HepG2 (cell line): ENCODE data around the gene MECR. TPM values are rescaled to one million over a fixed set of nuclear protein-coding genes. Genes with fewer than 3 reads are reported as not detected.

ENCODE experiments used
- CEBPG ChIP-seq: IDR thresholded peaks from 2 replicates; pipeline ENCODE4 v1.6.1; 2016
- CREB1 ChIP-seq, 2 experiments: fragments of 450-650 bp in 1 of 2; IDR thresholded peaks; 2 replicates each; pipeline ENCODE4 v1.6.1; 2016 to 2017; ENCODE audit warnings: control low read depth in 1 of 2, mild to moderate bottlenecking in 1 of 2, missing compliant biosample characterization in 1 of 2, missing genetic modification characterization in 1 of 2
- DNMT1 ChIP-seq: sonication (generic); formaldehyde crosslinking; IDR thresholded peaks from 2 replicates; pipeline ENCODE4 v1.5.1; 2020; ENCODE audit warnings: mild to moderate bottlenecking, missing genetic modification reagents
- ERF ChIP-seq: IDR thresholded peaks from 2 replicates; pipeline ENCODE4 v1.6.1; 2018; ENCODE audit warnings: missing biosample characterization, missing genetic modification reagents
- FOSL2 ChIP-seq: sonication (generic); formaldehyde crosslinking; IDR thresholded peaks from 2 replicates; pipeline ENCODE4 v1.4.0; 2020; ENCODE audit warnings: missing genetic modification reagents
- FOXK2 ChIP-seq: fragments of 450-650 bp; IDR thresholded peaks from 2 replicates; pipeline ENCODE4 v1.6.1; 2016
- HCFC1 ChIP-seq: fragments of 150-350 bp; IDR thresholded peaks from 2 replicates; pipeline ENCODE4 v1.6.1; 2014; ENCODE audit warnings: low read depth, low read length
- HMG20A ChIP-seq: IDR thresholded peaks from 2 replicates; pipeline ENCODE4 v1.6.1; 2016; ENCODE audit warnings: borderline replicate concordance
- HNF4A ChIP-seq: sonication (generic); formaldehyde crosslinking; IDR thresholded peaks from 2 replicates; pipeline ENCODE4 v1.4.0; 2020; ENCODE audit warnings: missing genetic modification reagents
- JARID2 ChIP-seq: sonication (generic); formaldehyde crosslinking; IDR thresholded peaks from 2 replicates; pipeline ENCODE4 v1.8.1; 2023; ENCODE audit warnings: missing genetic modification reagents, inconsistent platforms; ENCODE audit not compliant: insufficient replicate concordance
- KAT2B ChIP-seq: fragments of 150-350 bp; IDR thresholded peaks from 2 replicates; pipeline ENCODE4 v1.6.1; 2014; ENCODE audit warnings: low read depth, low read length, borderline replicate concordance
- NCOR1 ChIP-seq: fragments of 200-600 bp; sonication (generic); IDR thresholded peaks from 2 replicates; pipeline ENCODE4 v1.7.0; 2017; ENCODE audit warnings: antibody characterized with exemption, low read length, borderline replicate concordance
- NFKBIZ ChIP-seq: IDR thresholded peaks from 2 replicates; pipeline ENCODE4 v1.6.1; 2018; ENCODE audit warnings: missing genetic modification reagents, missing compliant biosample characterization
- NR1H2 ChIP-seq: sonication (generic); formaldehyde crosslinking; IDR thresholded peaks from 2 replicates; pipeline ENCODE4 v1.8.1; 2022; ENCODE audit warnings: low read depth, missing genetic modification reagents, borderline replicate concordance
- PCBP2 ChIP-seq: fragments of 200-400 bp; formaldehyde crosslinking; optimal IDR thresholded peaks from 2 replicates; pipeline ENCODE3; 2018; ENCODE audit warnings: low read length, low read depth; ENCODE audit not compliant: poor library complexity, severe bottlenecking
- RBM22 ChIP-seq: fragments of 200-400 bp; formaldehyde crosslinking; optimal IDR thresholded peaks from 2 replicates; pipeline ENCODE3; 2017; ENCODE audit warnings: mild to moderate bottlenecking, low read length, moderate library complexity
- RCOR2 ChIP-seq: IDR thresholded peaks from 2 replicates; pipeline ENCODE4 v1.6.1; 2016; ENCODE audit warnings: missing biosample characterization, missing genetic modification reagents
- RNF2 ChIP-seq: fragments of 450-650 bp; conservative IDR thresholded peaks from 2 replicates; pipeline ENCODE4 v1.6.1; 2016; ENCODE audit warnings: low read depth
- SP4 ChIP-seq: sonication (generic); formaldehyde crosslinking; IDR thresholded peaks from 2 replicates; pipeline ENCODE4 v1.8.1; 2023; ENCODE audit warnings: mild to moderate bottlenecking, missing genetic modification reagents
- SRF ChIP-seq: IDR thresholded peaks from 2 replicates; pipeline ENCODE4 v1.6.1; 2011; ENCODE audit warnings: mild to moderate bottlenecking, low read depth, low read length, moderate library complexity
- TEAD3 ChIP-seq: optimal IDR thresholded peaks from 2 replicates; pipeline ENCODE3; 2016; ENCODE audit warnings: borderline replicate concordance
- ZEB1 ChIP-seq: IDR thresholded peaks from 2 replicates; pipeline ENCODE4 v1.6.1; 2012; ENCODE audit warnings: mild to moderate bottlenecking, low read depth, inconsistent platforms; ENCODE audit not compliant: insufficient replicate concordance
- ZMYM2 ChIP-seq: sonication (generic); formaldehyde crosslinking; IDR thresholded peaks from 2 replicates; pipeline ENCODE4 v1.8.0; 2022; ENCODE audit warnings: mild to moderate bottlenecking, missing genetic modification reagents
- ZNF3 ChIP-seq: IDR thresholded peaks from 2 replicates; pipeline ENCODE4 v1.7.0; 2017; ENCODE audit warnings: inconsistent platforms
- ZNF883 ChIP-seq: sonication (generic); formaldehyde crosslinking; IDR thresholded peaks from 2 replicates; pipeline ENCODE4 v1.5.1; 2020; ENCODE audit warnings: mild to moderate bottlenecking, missing genetic modification reagents; ENCODE audit errors: not compliant biosample characterization
- polyA plus RNA-seq, 8 experiments: library from polyadenylated mRNA; depleted of rRNA in 3 of 8; stranded (reverse) in 7 of 8; unstranded in 1 of 8; fragments of >200 nt; fragmentation: Illumina TruSeq in 4 of 8; extraction: Trizol in 4 of 8; gene quantifications; 2 replicates each; pipeline versions ENCODE4 v1.2.1 to v1.2.3, GENCODE V29; 2011 to 2016; ENCODE audit warnings: low read depth in 4 of 8, missing spikeins in 1 of 8, mixed read lengths in 1 of 8; ENCODE audit not compliant: insufficient read depth in 1 of 8
- total RNA-seq, 5 experiments: library from RNA; depleted of rRNA; stranded (reverse); fragments of >200 nt; fragmentation: Illumina TruSeq; extraction: Trizol; gene quantifications; 2 replicates each; pipeline ENCODE4 v1.2.3, GENCODE V29; 2016; ENCODE audit warnings: low read depth in 1 of 5
- TF ChIP-seq, protein P1 (sequence below): IDR thresholded peaks from 2 replicates; pipeline ENCODE4 v1.6.1; 2016; ENCODE audit warnings: mild to moderate bottlenecking, missing biosample characterization, missing genetic modification reagents
- TF ChIP-seq, protein P2 (sequence below): sonication (generic); formaldehyde crosslinking; IDR thresholded peaks from 2 replicates; pipeline ENCODE4 v1.4.0; 2020; ENCODE audit warnings: missing genetic modification reagents, borderline replicate concordance
- TF ChIP-seq, protein P3 (sequence below), 2 experiments: fragments of 450-650 bp in 1 of 2; sonication (generic) in 1 of 2; formaldehyde crosslinking; IDR thresholded peaks; 2 replicates each; pipeline versions ENCODE4 v1.5.0 to v1.8.0; 2020 to 2022; ENCODE audit warnings: mild to moderate bottlenecking in 1 of 2, missing genetic modification reagents in 1 of 2
- TF ChIP-seq, protein P4 (sequence below): IDR thresholded peaks from 2 replicates; pipeline ENCODE4 v1.6.1; 2018; ENCODE audit warnings: missing genetic modification reagents, mild to moderate bottlenecking, missing compliant biosample characterization

MECR gene
- total and polyA plus RNA-seq, 2 of the 13 experiments (the other 11 are each of a cell fraction or from before 2014, with no cell fraction given) = 18.8 to 24.9 TPM

DNA sequence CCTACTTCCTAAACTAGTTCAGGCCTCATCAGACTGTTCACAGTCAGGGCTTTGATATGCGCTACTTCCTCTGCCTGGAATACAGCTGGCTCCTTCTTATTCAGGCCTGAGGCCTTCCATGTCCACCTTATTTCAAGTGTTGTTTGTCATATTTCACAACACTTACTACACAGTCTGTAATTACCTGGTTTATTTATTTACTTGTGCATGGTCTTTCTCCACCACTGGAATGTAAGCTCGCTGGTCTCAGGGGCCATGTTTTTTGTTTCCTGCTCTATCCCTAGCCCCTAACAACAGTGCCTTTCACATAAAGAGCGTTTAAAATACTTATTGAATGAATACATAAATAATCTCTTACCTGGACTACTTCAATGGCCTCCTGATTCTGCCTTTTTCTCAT lies 44.5 kb downstream of the MECR start (continued):
- TF ChIP-seq ERF (CRISPR knock-in tag) (no peak), ZEB1 (peak; percentile 29), CREB1 (IDR thresholded peaks at IDR 0.05) (no peak), CREB1 (CRISPR knock-in tag; IDR thresholded peaks at IDR 0.05) (peak; percentile 63), HMG20A (CRISPR knock-in tag) (peak; percentile 21; the same call in 1 of the 2 replicates), ZMYM2 (CRISPR knock-in tag) (peak; percentile 29; the same call in 1 of the 2 replicates), NCOR1 (peak; percentile 89), JARID2 (CRISPR knock-in tag) (no peak), FOXK2 (peak; percentile 50; the same call in 1 of the 2 replicates), RCOR2 (CRISPR knock-in tag) (peak; percentile 35; the same call in 1 of the 2 replicates), NR1H2 (CRISPR knock-in tag) (no peak), KAT2B (no peak), NFKBIZ (CRISPR knock-in tag) (no peak), DNMT1 (CRISPR knock-in tag) (no peak), RBM22 (no peak), CEBPG (peak; percentile 85), ZNF883 (CRISPR knock-in tag) (no peak), HCFC1 (no peak), SRF (no peak), TEAD3 (peak; percentile 72), SP4 (CRISPR knock-in tag) (0 out of 2 replicates have a peak, but pooled peaks have one; percentile 12), ZNF3 (CRISPR knock-in tag) (no peak), FOSL2 (peak; percentile 51), HNF4A (CRISPR knock-in tag) (peak; percentile 14), PCBP2 (no peak), RNF2 (no peak)
- TF ChIP-seq, protein P1, sequence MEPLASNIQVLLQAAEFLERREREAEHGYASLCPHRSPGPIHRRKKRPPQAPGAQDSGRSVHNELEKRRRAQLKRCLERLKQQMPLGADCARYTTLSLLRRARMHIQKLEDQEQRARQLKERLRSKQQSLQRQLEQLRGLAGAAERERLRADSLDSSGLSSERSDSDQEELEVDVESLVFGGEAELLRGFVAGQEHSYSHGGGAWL (CRISPR knock-in tag) = no peak
- TF ChIP-seq, protein P2, sequence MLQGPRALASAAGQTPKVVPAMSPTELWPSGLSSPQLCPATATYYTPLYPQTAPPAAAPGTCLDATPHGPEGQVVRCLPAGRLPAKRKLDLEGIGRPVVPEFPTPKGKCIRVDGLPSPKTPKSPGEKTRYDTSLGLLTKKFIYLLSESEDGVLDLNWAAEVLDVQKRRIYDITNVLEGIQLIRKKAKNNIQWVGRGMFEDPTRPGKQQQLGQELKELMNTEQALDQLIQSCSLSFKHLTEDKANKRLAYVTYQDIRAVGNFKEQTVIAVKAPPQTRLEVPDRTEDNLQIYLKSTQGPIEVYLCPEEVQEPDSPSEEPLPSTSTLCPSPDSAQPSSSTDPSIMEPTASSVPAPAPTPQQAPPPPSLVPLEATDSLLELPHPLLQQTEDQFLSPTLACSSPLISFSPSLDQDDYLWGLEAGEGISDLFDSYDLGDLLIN (CRISPR knock-in tag) = no peak
- TF ChIP-seq, protein P3, sequence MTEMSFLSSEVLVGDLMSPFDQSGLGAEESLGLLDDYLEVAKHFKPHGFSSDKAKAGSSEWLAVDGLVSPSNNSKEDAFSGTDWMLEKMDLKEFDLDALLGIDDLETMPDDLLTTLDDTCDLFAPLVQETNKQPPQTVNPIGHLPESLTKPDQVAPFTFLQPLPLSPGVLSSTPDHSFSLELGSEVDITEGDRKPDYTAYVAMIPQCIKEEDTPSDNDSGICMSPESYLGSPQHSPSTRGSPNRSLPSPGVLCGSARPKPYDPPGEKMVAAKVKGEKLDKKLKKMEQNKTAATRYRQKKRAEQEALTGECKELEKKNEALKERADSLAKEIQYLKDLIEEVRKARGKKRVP (CRISPR knock-in tag; IDR thresholded peaks at IDR 0.05) = peak in 1 of 2 experiments; percentile 75; a peak in 2 of 4 replicates
- TF ChIP-seq, protein P4, sequence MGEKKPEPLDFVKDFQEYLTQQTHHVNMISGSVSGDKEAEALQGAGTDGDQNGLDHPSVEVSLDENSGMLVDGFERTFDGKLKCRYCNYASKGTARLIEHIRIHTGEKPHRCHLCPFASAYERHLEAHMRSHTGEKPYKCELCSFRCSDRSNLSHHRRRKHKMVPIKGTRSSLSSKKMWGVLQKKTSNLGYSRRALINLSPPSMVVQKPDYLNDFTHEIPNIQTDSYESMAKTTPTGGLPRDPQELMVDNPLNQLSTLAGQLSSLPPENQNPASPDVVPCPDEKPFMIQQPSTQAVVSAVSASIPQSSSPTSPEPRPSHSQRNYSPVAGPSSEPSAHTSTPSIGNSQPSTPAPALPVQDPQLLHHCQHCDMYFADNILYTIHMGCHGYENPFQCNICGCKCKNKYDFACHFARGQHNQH (CRISPR knock-in tag) = 0 out of 2 replicates have a peak, but pooled peaks have one; percentile 25
